ENCODE measurements around the gene PRRT3. TPM values are rescaled to one million over a fixed set of nuclear protein-coding genes. Genes with fewer than 3 reads are reported as not detected.

Gene PRRT3
- total and polyA plus RNA-seq, 2 of the 13 experiments (the other 11 are each of a cell fraction or from before 2014, with no cell fraction given), result 0.22 to 0.44 TPM

DNA sequence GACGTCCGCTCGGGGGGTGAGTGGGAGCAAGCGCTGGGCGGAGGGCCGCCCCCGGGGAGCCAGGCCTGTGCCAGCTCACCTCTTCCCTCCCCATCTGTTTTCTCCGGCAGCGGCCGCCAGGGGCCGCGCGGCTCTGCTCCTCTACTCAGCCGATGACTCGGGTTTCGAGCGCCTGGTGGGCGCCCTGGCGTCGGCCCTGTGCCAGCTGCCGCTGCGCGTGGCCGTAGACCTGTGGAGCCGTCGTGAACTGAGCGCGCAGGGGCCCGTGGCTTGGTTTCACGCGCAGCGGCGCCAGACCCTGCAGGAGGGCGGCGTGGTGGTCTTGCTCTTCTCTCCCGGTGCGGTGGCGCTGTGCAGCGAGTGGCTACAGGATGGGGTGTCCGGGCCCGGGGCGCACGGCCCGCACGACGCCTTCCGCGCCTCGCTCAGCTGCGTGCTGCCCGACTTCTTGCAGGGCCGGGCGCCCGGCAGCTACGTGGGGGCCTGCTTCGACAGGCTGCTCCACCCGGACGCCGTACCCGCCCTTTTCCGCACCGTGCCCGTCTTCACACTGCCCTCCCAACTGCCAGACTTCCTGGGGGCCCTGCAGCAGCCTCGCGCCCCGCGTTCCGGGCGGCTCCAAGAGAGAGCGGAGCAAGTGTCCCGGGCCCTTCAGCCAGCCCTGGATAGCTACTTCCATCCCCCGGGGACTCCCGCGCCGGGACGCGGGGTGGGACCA is 19.2 kb downstream of the PRRT3 start (continued):
- TF ChIP-seq ZKSCAN8 (CRISPR knock-in tag; IDR thresholded peaks at IDR 0.05; ENCODE audit: borderline replicate concordance) (no peak), IKZF1 (IDR thresholded peaks at IDR 0.05) (no peak), IRX3 (CRISPR knock-in tag; IDR thresholded peaks at IDR 0.05; ENCODE audit: borderline replicate concordance, low read depth) (no peak; the same call in 1 of the 2 replicates), U2AF2 (IDR thresholded peaks at IDR 0.05; ENCODE audit: low read depth, low read length) (no peak), RFX5 (IDR thresholded peaks at IDR 0.05; ENCODE audit: low read depth, low read length) (no peak), GATAD1 (CRISPR knock-in tag; IDR thresholded peaks at IDR 0.05) (no peak), RFX3 (CRISPR knock-in tag; IDR thresholded peaks at IDR 0.05) (no peak), ZNF512B (CRISPR knock-in tag; IDR thresholded peaks at IDR 0.05; ENCODE audit: borderline replicate concordance) (no peak), YEATS4 (CRISPR knock-in tag; IDR thresholded peaks at IDR 0.05; ENCODE audit: borderline replicate concordance) (no peak; the same call in 1 of the 2 replicates), REL (CRISPR knock-in tag; conservative IDR thresholded peaks at IDR 0.05) (0 out of 2 replicates have a peak, but pooled peaks have one; percentile 56), SNRNP70 (IDR thresholded peaks at IDR 0.05; ENCODE audit: low read depth, low read length) (no peak), ZNF136 (CRISPR knock-in tag; IDR thresholded peaks at IDR 0.05; ENCODE audit: low read depth) (no peak), JARID2 (CRISPR knock-in tag; IDR thresholded peaks at IDR 0.05; ENCODE audit: insufficient replicate concordance) (no peak)
- TF ChIP-seq, protein P1, sequence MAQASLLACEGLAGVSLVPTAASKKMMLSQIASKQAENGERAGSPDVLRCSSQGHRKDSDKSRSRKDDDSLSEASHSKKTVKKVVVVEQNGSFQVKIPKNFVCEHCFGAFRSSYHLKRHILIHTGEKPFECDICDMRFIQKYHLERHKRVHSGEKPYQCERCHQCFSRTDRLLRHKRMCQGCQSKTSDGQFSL (CRISPR knock-in tag; IDR thresholded peaks at IDR 0.05), result 0 out of 2 replicates have a peak, but pooled peaks have one; percentile 9
- TF ChIP-seq, protein P2, sequence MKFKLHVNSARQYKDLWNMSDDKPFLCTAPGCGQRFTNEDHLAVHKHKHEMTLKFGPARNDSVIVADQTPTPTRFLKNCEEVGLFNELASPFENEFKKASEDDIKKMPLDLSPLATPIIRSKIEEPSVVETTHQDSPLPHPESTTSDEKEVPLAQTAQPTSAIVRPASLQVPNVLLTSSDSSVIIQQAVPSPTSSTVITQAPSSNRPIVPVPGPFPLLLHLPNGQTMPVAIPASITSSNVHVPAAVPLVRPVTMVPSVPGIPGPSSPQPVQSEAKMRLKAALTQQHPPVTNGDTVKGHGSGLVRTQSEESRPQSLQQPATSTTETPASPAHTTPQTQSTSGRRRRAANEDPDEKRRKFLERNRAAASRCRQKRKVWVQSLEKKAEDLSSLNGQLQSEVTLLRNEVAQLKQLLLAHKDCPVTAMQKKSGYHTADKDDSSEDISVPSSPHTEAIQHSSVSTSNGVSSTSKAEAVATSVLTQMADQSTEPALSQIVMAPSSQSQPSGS (CRISPR knock-in tag; IDR thresholded peaks at IDR 0.05), result peak; percentile 55
- TF ChIP-seq, protein P3, sequence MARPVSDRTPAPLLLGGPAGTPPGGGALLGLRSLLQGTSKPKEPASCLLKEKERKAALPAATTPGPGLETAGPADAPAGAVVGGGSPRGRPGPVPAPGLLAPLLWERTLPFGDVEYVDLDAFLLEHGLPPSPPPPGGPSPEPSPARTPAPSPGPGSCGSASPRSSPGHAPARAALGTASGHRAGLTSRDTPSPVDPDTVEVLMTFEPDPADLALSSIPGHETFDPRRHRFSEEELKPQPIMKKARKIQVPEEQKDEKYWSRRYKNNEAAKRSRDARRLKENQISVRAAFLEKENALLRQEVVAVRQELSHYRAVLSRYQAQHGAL (CRISPR knock-in tag; IDR thresholded peaks at IDR 0.05; ENCODE audit: not compliant biosample characterization), result no peak
- TF ChIP-seq, protein P4, sequence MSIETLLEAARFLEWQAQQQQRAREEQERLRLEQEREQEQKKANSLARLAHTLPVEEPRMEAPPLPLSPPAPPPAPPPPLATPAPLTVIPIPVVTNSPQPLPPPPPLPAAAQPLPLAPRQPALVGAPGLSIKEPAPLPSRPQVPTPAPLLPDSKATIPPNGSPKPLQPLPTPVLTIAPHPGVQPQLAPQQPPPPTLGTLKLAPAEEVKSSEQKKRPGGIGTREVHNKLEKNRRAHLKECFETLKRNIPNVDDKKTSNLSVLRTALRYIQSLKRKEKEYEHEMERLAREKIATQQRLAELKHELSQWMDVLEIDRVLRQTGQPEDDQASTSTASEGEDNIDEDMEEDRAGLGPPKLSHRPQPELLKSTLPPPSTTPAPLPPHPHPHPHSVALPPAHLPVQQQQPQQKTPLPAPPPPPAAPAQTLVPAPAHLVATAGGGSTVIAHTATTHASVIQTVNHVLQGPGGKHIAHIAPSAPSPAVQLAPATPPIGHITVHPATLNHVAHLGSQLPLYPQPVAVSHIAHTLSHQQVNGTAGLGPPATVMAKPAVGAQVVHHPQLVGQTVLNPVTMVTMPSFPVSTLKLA (IDR thresholded peaks at IDR 0.05), result no peak
- TF ChIP-seq, protein P5, sequence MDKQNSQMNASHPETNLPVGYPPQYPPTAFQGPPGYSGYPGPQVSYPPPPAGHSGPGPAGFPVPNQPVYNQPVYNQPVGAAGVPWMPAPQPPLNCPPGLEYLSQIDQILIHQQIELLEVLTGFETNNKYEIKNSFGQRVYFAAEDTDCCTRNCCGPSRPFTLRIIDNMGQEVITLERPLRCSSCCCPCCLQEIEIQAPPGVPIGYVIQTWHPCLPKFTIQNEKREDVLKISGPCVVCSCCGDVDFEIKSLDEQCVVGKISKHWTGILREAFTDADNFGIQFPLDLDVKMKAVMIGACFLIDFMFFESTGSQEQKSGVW (CRISPR knock-in tag; IDR thresholded peaks at IDR 0.05; ENCODE audit: borderline replicate concordance), result 0 out of 2 replicates have a peak, but pooled peaks have one; percentile 19
- TF ChIP-seq, protein P6, sequence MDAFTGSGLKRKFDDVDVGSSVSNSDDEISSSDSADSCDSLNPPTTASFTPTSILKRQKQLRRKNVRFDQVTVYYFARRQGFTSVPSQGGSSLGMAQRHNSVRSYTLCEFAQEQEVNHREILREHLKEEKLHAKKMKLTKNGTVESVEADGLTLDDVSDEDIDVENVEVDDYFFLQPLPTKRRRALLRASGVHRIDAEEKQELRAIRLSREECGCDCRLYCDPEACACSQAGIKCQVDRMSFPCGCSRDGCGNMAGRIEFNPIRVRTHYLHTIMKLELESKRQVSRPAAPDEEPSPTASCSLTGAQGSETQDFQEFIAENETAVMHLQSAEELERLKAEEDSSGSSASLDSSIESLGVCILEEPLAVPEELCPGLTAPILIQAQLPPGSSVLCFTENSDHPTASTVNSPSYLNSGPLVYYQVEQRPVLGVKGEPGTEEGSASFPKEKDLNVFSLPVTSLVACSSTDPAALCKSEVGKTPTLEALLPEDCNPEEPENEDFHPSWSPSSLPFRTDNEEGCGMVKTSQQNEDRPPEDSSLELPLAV (CRISPR knock-in tag; conservative IDR thresholded peaks at IDR 0.05; ENCODE audit: low read depth), result no peak

Data from HepG2 (cell line).